Neuronal stem cell (in vitro differentiated cells): ENCODE results near the gene WNT9A.
A peak's percentile ranks its signal among the peaks of the same experiment; 100 is the strongest.
"Not testable (repeated sequence)": the region's sequence is repeated elsewhere in the genome, so short reads cannot be mapped to it uniquely, and the experiment has no call there.

Source experiments
- DNase-seq: peaks from one replicate; pipeline ENCODE4 v3.0.0-alpha.2; 2013; ENCODE audit warnings: low spot score
- H2AFZ ChIP-seq: one replicate; pipeline ENCODE4 v1.6.1; 2013; ENCODE audit warnings: mild to moderate bottlenecking, low read length, inconsistent platforms
- H2AK5ac ChIP-seq: 2 replicates; pipeline ENCODE4 v1.6.1; 2013; ENCODE audit warnings: low read depth, mild to moderate bottlenecking, inconsistent platforms, low read length, moderate library complexity, mixed read lengths
- H2BK120ac ChIP-seq: 2 replicates; pipeline ENCODE4 v1.6.1; 2013; ENCODE audit warnings: low read depth, mild to moderate bottlenecking, inconsistent platforms, low read length, moderate library complexity, mixed read lengths
- H2BK12ac ChIP-seq: one replicate; pipeline ENCODE4 v1.6.1; 2013; ENCODE audit warnings: low read length, inconsistent platforms
- H2BK15ac ChIP-seq: 2 replicates; pipeline ENCODE4 v1.6.1; 2013; ENCODE audit warnings: mild to moderate bottlenecking, low read length, inconsistent platforms, mixed read lengths
- H2BK5ac ChIP-seq: one replicate; pipeline ENCODE4 v1.6.1; 2013; ENCODE audit warnings: inconsistent platforms, mild to moderate bottlenecking, low read length, moderate library complexity
- H3K14ac ChIP-seq: one replicate; pipeline ENCODE4 v1.6.1; 2013; ENCODE audit warnings: low read length, inconsistent platforms
- H3K18ac ChIP-seq: 2 replicates; pipeline ENCODE4 v1.6.1; 2013; ENCODE audit warnings: low read length, inconsistent platforms
- H3K23ac ChIP-seq: 2 replicates; pipeline ENCODE4 v1.6.1; 2013; ENCODE audit warnings: low read depth, mild to moderate bottlenecking, mixed read lengths, low read length, inconsistent platforms; ENCODE audit not compliant: poor library complexity
- H3K27ac ChIP-seq: replicated peaks from 3 replicates; pipeline ENCODE4 v1.5.1; 2013; ENCODE audit warnings: low read length, inconsistent platforms
- H3K27me3 ChIP-seq, 3 experiments: 2 replicates each; pipeline ENCODE4 v1.6.1; 2013; ENCODE audit warnings: low read length in 3 of 3, mild to moderate bottlenecking in 2 of 3, inconsistent platforms in 1 of 3, low read depth in 1 of 3, mixed read lengths in 1 of 3, moderate library complexity in 1 of 3; ENCODE audit not compliant: control insufficient read depth in 3 of 3, insufficient read depth in 3 of 3
- H3K36me3 ChIP-seq, 2 donors: replicated peaks in 1 of 2; 2 replicates each; pipeline ENCODE4 v1.6.1; 2013; ENCODE audit warnings: low read length in 2 of 2; ENCODE audit not compliant: control insufficient read depth in 2 of 2, insufficient read depth in 2 of 2
- H3K4ac ChIP-seq: 2 replicates; pipeline ENCODE4 v1.6.1; 2013; ENCODE audit warnings: inconsistent platforms, mild to moderate bottlenecking, low read length, moderate library complexity
- H3K4me1 ChIP-seq, 2 donors: 1 replicate in 1 of 2; 2 replicates in 1 of 2; pipeline ENCODE4 v1.6.1; 2013; ENCODE audit warnings: low read length in 2 of 2, low read depth in 1 of 2; ENCODE audit not compliant: control insufficient read depth in 2 of 2, insufficient read depth in 1 of 2
- H3K4me2 ChIP-seq: one replicate; pipeline ENCODE4 v1.6.1; 2013; ENCODE audit warnings: mild to moderate bottlenecking, low read length, inconsistent platforms; ENCODE audit not compliant: insufficient read depth, poor library complexity, severe bottlenecking
- H3K4me3 ChIP-seq, 2 donors: 2 replicates each; pipeline ENCODE4 v1.5.1; 2013; ENCODE audit warnings: low read length in 2 of 2, mild to moderate bottlenecking in 2 of 2, inconsistent platforms in 1 of 2, moderate library complexity in 1 of 2
- H3K79me1 ChIP-seq: one replicate; pipeline ENCODE4 v1.6.1; 2013; ENCODE audit warnings: low read depth, mild to moderate bottlenecking, inconsistent platforms, low read length, moderate library complexity
- H3K9ac ChIP-seq: one replicate; pipeline ENCODE4 v1.6.1; 2013; ENCODE audit warnings: mild to moderate bottlenecking, low read depth, low read length, inconsistent platforms; ENCODE audit not compliant: poor library complexity
- H3K9me3 ChIP-seq, 2 donors: replicated peaks in 1 of 2; 2 replicates each; pipeline versions ENCODE3 to v1.6.1; 2013; ENCODE audit warnings: low read length in 2 of 2, mild to moderate bottlenecking in 2 of 2, inconsistent platforms in 1 of 2, low read depth in 1 of 2, mixed read lengths in 1 of 2, moderate library complexity in 1 of 2; ENCODE audit not compliant: control insufficient read depth in 2 of 2, insufficient read depth in 1 of 2
- H4K8ac ChIP-seq: one replicate; pipeline ENCODE4 v1.6.1; 2013; ENCODE audit warnings: low read depth, mild to moderate bottlenecking, inconsistent platforms, low read length, moderate library complexity
- H4K91ac ChIP-seq: one replicate; pipeline ENCODE4 v1.6.1; 2013; ENCODE audit warnings: low read length, low read depth, mild to moderate bottlenecking, inconsistent platforms; ENCODE audit not compliant: poor library complexity
- WGBS, 2 donors: extraction: QIAGEN DNeasy Blood & Tissue Kit; methylation state at CpG; one replicate each; pipeline ENCODE4 v1.1.7; 2013; ENCODE audit warnings: missing lambda C conversion rate in 2 of 2, mixed read lengths in 1 of 2; ENCODE audit not compliant: insufficient read length in 2 of 2, insufficient replicate concordance in 1 of 2; ENCODE audit errors: extremely low coverage in 2 of 2; 5-methylcytosine and 5-hydroxymethylcytosine counted together

WNT9A gene

GRCh38 chr1:227987181-227987580 lies 39.4 kb upstream of the WNT9A start:
- no peaks in the 10 kb centered on the region for H3K9me3 ChIP-seq
- H3K9ac ChIP-seq: no peak overlapping the region
- H2BK12ac ChIP-seq: no peak overlapping the region
- H2BK15ac ChIP-seq: no peak overlapping the region
- H2AFZ ChIP-seq: no peak overlapping the region
- H2BK5ac ChIP-seq: no peak overlapping the region
- no peak overlapping the region for H3K4me3 ChIP-seq
- no peak overlapping the region for H3K23ac ChIP-seq
- no peak for DNase-seq
- no peak overlapping the region for H3K27ac ChIP-seq
- H2AK5ac ChIP-seq: no peak overlapping the region
- H3K4me2 ChIP-seq: no peak overlapping the region
- H3K79me1 ChIP-seq: no peaks in the 10 kb centered on the region
- no peak overlapping the region for H2BK120ac ChIP-seq
- H3K18ac ChIP-seq: no peak overlapping the region
- H4K91ac ChIP-seq: no peak overlapping the region
- H3K4ac ChIP-seq: no peak overlapping the region
- no CpG with 5 or more reads among the region's 2 CpGs for WGBS, 2 donors
- H4K8ac ChIP-seq: no peak overlapping the region
- no peaks in the 10 kb centered on the region for H3K4me1 ChIP-seq
- H3K27me3 ChIP-seq: no peaks in the 10 kb centered on the region
- H3K14ac ChIP-seq: no peak overlapping the region
- H3K36me3 ChIP-seq: no peaks in the 10 kb centered on the region

DNA sequence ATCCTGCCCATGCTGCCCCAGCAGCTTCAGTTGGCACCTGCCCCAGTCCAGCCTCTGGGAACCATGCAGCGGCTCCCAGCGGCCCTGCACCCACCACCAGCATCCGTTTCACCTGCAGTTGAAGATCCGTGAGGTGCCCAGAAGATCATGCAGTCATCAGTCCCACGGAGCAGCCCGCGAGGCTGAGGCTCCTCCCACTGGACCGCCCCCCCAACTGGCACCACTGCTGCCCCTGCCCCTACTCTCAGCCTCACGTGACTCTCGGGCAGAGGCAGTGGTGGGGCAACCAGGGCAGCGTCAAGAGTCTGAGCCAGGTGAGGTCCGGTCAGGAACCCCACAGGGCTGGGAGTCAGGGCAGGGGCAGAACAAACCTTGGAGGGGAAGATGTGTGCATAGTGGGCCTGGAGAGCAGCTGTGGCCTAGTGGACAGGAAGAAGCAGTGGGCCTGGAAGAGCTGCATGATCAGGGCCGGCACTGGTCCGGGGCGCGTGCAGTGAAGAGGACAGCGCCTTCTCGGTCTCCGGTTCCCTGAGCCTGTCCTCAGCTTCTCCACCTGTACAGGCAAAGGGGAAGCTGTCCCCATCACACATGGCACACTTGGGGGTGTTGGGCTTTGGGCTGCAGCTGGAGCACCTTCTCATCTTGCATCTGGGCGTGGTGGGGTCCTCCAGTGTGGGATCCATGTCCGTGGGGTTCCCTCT lies 28.0 kb upstream of the WNT9A start:
- not testable (repeated sequence) for H3K9ac ChIP-seq, H3K14ac ChIP-seq, H2BK12ac ChIP-seq, H3K4ac ChIP-seq, H3K36me3 ChIP-seq, H4K91ac ChIP-seq, DNase-seq, H3K27me3 ChIP-seq, H2BK5ac ChIP-seq, H3K18ac ChIP-seq, H4K8ac ChIP-seq, H2BK15ac ChIP-seq, H3K79me1 ChIP-seq, H3K23ac ChIP-seq, H2BK120ac ChIP-seq, H3K9me3 ChIP-seq, H2AFZ ChIP-seq, H3K27ac ChIP-seq, H3K4me1 ChIP-seq, H3K4me2 ChIP-seq, H3K4me3 ChIP-seq, H2AK5ac ChIP-seq
- no CpG with 5 or more reads among the region's 21 CpGs for WGBS, 2 donors

- H3K23ac ChIP-seq, H3K27ac ChIP-seq, H3K4me2 ChIP-seq, H3K4me1 ChIP-seq, H3K4ac ChIP-seq, H4K91ac ChIP-seq, H3K4me3 ChIP-seq, H3K9ac ChIP-seq, H4K8ac ChIP-seq, H2BK15ac ChIP-seq, H2BK12ac ChIP-seq, H2BK120ac ChIP-seq, H2AFZ ChIP-seq, H2BK5ac ChIP-seq, H3K9me3 ChIP-seq, H2AK5ac ChIP-seq, H3K27me3 ChIP-seq, H3K36me3 ChIP-seq, H3K14ac ChIP-seq, DNase-seq, H3K79me1 ChIP-seq, H3K18ac ChIP-seq: not testable (repeated sequence)
- no CpG with 5 or more reads among the region's 32 CpGs for WGBS, 2 donors
These were observed 26.1 kb upstream of the WNT9A start for GRCh38 chr1:227973724-227974288.

DNA sequence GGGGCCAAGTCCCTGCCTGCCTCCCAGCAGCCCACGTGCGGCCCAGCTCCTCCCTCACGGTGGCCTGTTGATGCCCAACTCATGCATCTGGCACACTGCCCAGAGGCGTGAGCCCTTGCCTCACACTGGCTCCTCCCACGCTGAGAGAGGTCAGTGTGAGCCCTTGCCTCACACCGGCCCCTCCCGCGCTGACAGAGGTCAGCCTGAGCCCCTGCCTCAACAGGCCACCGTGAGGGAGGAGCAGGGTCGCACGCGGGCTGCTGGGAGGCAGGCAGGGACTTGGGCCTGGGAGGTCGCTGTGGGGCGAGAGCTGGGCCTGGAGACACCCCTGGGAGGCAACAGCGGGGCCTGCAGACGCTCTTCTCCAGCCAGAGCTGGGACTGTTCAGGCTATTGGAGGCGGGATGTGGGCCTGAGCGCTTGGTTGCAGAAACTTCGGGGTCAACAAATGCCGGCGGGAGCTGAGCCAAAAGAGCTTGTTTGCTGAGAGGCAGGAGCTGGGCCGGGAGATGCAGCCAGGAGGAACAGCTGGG lies 25.2 kb upstream of the WNT9A start:
- not testable (repeated sequence) for H3K4ac ChIP-seq, H3K27ac ChIP-seq, H3K4me3 ChIP-seq, H3K9ac ChIP-seq, H3K23ac ChIP-seq, H2BK120ac ChIP-seq, H3K79me1 ChIP-seq, H3K14ac ChIP-seq, H3K4me1 ChIP-seq, H2BK12ac ChIP-seq, H4K91ac ChIP-seq, H2AK5ac ChIP-seq, DNase-seq, H3K9me3 ChIP-seq, H3K36me3 ChIP-seq, H3K4me2 ChIP-seq, H4K8ac ChIP-seq, H2BK5ac ChIP-seq, H3K27me3 ChIP-seq, H2BK15ac ChIP-seq
- Histone ChIP-seq H3K18ac (peak overlapping the region; percentile 64), H2AFZ (peak overlapping the region; percentile 11)
- no CpG with 5 or more reads among the region's 22 CpGs for WGBS, 2 donors
